Loucy (cell line): ENCODE data around the gene TMTC2.

ENCODE experiments used
- EZH2phosphoT487 ChIP-seq: fragments of 200-600 bp; IDR thresholded peaks from 2 replicates; pipeline ENCODE4 v1.6.1; 2018; ENCODE audit warnings: antibody characterized with exemption, mild to moderate bottlenecking, moderate library complexity, borderline replicate concordance
- TF ChIP-seq, protein P1 (sequence below): fragments of 200-600 bp; sonication (generic); conservative IDR thresholded peaks from 2 replicates; pipeline ENCODE4 v1.5.1; 2014; ENCODE audit warnings: mild to moderate bottlenecking, antibody characterized with exemption, low read length

DNA sequence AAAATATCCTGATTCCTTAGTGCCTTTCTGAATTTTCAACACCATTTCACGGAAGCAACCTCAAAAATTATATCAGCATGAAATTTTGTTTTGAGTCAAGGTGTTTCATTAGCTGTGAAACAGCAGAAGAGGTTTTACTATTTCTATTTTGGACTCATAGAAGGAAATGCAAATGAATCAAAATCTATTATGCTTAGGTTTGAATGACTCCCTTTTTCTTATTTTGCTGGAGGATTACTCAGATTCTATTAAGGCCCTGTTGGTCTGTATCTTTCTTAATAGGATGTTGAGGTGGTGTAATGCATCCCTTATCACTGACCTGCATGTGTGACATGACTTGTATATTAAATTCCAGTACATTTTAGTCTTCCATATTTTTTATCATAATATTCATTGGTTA lies 165.8 kb downstream of the TMTC2 start:
- TF ChIP-seq, protein P1, sequence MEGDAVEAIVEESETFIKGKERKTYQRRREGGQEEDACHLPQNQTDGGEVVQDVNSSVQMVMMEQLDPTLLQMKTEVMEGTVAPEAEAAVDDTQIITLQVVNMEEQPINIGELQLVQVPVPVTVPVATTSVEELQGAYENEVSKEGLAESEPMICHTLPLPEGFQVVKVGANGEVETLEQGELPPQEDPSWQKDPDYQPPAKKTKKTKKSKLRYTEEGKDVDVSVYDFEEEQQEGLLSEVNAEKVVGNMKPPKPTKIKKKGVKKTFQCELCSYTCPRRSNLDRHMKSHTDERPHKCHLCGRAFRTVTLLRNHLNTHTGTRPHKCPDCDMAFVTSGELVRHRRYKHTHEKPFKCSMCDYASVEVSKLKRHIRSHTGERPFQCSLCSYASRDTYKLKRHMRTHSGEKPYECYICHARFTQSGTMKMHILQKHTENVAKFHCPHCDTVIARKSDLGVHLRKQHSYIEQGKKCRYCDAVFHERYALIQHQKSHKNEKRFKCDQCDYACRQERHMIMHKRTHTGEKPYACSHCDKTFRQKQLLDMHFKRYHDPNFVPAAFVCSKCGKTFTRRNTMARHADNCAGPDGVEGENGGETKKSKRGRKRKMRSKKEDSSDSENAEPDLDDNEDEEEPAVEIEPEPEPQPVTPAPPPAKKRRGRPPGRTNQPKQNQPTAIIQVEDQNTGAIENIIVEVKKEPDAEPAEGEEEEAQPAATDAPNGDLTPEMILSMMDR: no peak
- no peak for TF ChIP-seq EZH2phosphoT487
